IMR-90 (cell line): ENCODE results near the gene LEPROT. TPM values are rescaled to one million over a fixed set of nuclear protein-coding genes. Genes with fewer than 3 reads are reported as not detected.

ENCODE experiments used
- ATAC-seq: fragments of 200-7000 bp; cut with Tn5 transposase; 2 replicates; pipeline ENCODE4 v1.9.1; 2020; ENCODE audit warnings: low read depth, mild to moderate bottlenecking, moderate library complexity
- BruUV-seq: library from RNA; stranded (reverse); fragments of 400-500 nt; replicated peaks from 2 replicates; lab custom pipeline; 2021; lab: Mats Ljungman, UMichigan
- CTCF ChIA-PET: fragments of 300-600 bp; formaldehyde crosslinking; extraction: SDS; loops from one replicate; lab custom pipeline; 2021; ENCODE audit warnings: antibody characterized with exemption; lab: Yijun Ruan, JAX
- POLR2A ChIA-PET: fragments of 300-600 bp; sonication (Branson Sonifier 250); formaldehyde crosslinking; loops from one replicate; lab custom pipeline; 2022; ENCODE audit warnings: antibody characterized with exemption; ENCODE audit not compliant: unreplicated experiment; lab: Charles Lee
- DNase-seq: peaks from one replicate; pipeline ENCODE4 v3.0.0; 2013
- H2AFZ ChIP-seq: replicated peaks from 2 replicates; pipeline ENCODE3; 2013; ENCODE audit warnings: low read length, mild to moderate bottlenecking; ENCODE audit not compliant: poor library complexity
- H2AK5ac ChIP-seq: 2 replicates; pipeline ENCODE4 v1.6.1; 2013; ENCODE audit warnings: low read depth, low read length, inconsistent platforms
- H2AK9ac ChIP-seq: replicated peaks from 2 replicates; pipeline ENCODE3; 2013; ENCODE audit warnings: mild to moderate bottlenecking, low read depth, low read length, moderate library complexity; ENCODE audit not compliant: poor library complexity
- H2BK120ac ChIP-seq: 2 replicates; pipeline ENCODE4 v1.6.1; 2013; ENCODE audit warnings: low read depth, low read length, inconsistent platforms
- H2BK15ac ChIP-seq: 3 replicates; pipeline ENCODE4 v1.6.1; 2013; ENCODE audit warnings: low read depth, low read length, inconsistent platforms
- H2BK20ac ChIP-seq: 2 replicates; pipeline ENCODE4 v1.6.1; 2013; ENCODE audit warnings: low read depth, mild to moderate bottlenecking, inconsistent platforms, low read length, moderate library complexity
- H2BK5ac ChIP-seq: 2 replicates; pipeline ENCODE4 v1.6.1; 2013; ENCODE audit warnings: mild to moderate bottlenecking, low read depth, low read length, inconsistent platforms; ENCODE audit not compliant: poor library complexity, severe bottlenecking
- H3K14ac ChIP-seq: replicated peaks from 2 replicates; pipeline ENCODE4 v1.6.1; 2013; ENCODE audit warnings: low read depth, low read length, inconsistent platforms
- H3K18ac ChIP-seq: 2 replicates; pipeline ENCODE4 v1.6.1; 2013; ENCODE audit warnings: low read depth, low read length, control low read depth
- H3K23ac ChIP-seq: 2 replicates; pipeline ENCODE4 v1.6.1; 2013; ENCODE audit warnings: low read depth, low read length, inconsistent platforms
- H3K27ac ChIP-seq: 2 replicates; pipeline ENCODE4 v1.5.1; 2013; ENCODE audit warnings: mild to moderate bottlenecking, control low read depth, low read length; ENCODE audit not compliant: insufficient read depth
- H3K27me3 ChIP-seq: 2 replicates; pipeline ENCODE4 v1.6.1; 2013; ENCODE audit warnings: low read length; ENCODE audit not compliant: control insufficient read depth, insufficient read depth
- H3K36me3 ChIP-seq: 2 replicates; pipeline ENCODE4 v1.6.1; 2013; ENCODE audit warnings: low read length, mixed read lengths; ENCODE audit not compliant: control insufficient read depth, insufficient read depth
- H3K4ac ChIP-seq: 2 replicates; pipeline ENCODE4 v1.6.1; 2013; ENCODE audit warnings: low read depth, low read length, inconsistent platforms
- H3K4me1 ChIP-seq: 2 replicates; pipeline ENCODE4 v1.6.1; 2013; ENCODE audit warnings: low read length, mixed read lengths; ENCODE audit not compliant: control insufficient read depth, insufficient read depth
- H3K4me2 ChIP-seq: 2 replicates; pipeline ENCODE4 v1.6.1; 2013; ENCODE audit warnings: low read depth, mild to moderate bottlenecking, control low read depth, low read length, moderate library complexity
- H3K4me3 ChIP-seq: 2 replicates; pipeline ENCODE4 v1.5.1; 2013; ENCODE audit warnings: low read depth, mild to moderate bottlenecking, control low read depth, low read length, moderate library complexity; ENCODE audit not compliant: insufficient read depth
- H3K56ac ChIP-seq: 2 replicates; pipeline ENCODE4 v1.6.1; 2013; ENCODE audit warnings: low read length, inconsistent platforms; ENCODE audit not compliant: insufficient read depth; ENCODE audit errors: extremely low read depth
- H3K79me1 ChIP-seq, 2 experiments: 2 replicates each; pipeline ENCODE4 v1.6.1; 2013; ENCODE audit warnings: low read length in 2 of 2, inconsistent platforms in 1 of 2, low read depth in 1 of 2
- H3K9ac ChIP-seq: 2 replicates; pipeline ENCODE4 v1.6.1; 2013; ENCODE audit warnings: low read depth, low read length, control low read depth
- H3K9me1 ChIP-seq: 2 replicates; pipeline ENCODE4 v1.6.1; 2013; ENCODE audit warnings: low read length, inconsistent platforms; ENCODE audit not compliant: insufficient read depth
- H3K9me3 ChIP-seq: 2 replicates; pipeline ENCODE4 v1.6.1; 2013; ENCODE audit warnings: low read length; ENCODE audit not compliant: control insufficient read depth, insufficient read depth
- H4K20me1 ChIP-seq: 2 replicates; pipeline ENCODE4 v1.6.1; 2013; ENCODE audit warnings: low read length, inconsistent platforms; ENCODE audit not compliant: insufficient read depth
- H4K5ac ChIP-seq: 2 replicates; pipeline ENCODE4 v1.6.1; 2013; ENCODE audit warnings: mild to moderate bottlenecking, low read depth, low read length, control low read depth
- H4K8ac ChIP-seq, 2 experiments: 2 replicates each; pipeline ENCODE4 v1.6.1; 2013; ENCODE audit warnings: low read depth in 2 of 2, low read length in 2 of 2, control low read depth in 1 of 2, inconsistent platforms in 1 of 2
- H4K91ac ChIP-seq: 2 replicates; pipeline ENCODE4 v1.6.1; 2013; ENCODE audit warnings: low read depth, low read length, inconsistent platforms; ENCODE audit not compliant: insufficient read depth
- BHLHE40 ChIP-seq: fragments of 150-350 bp; IDR thresholded peaks from 2 replicates; pipeline ENCODE4 v1.6.1; 2016; ENCODE audit warnings: mild to moderate bottlenecking, low read depth, low read length
- CEBPB ChIP-seq: IDR thresholded peaks from 2 replicates; pipeline ENCODE4 v1.6.1; 2012; ENCODE audit warnings: low read depth, low read length, improper control_type of control experiment
- ELK1 ChIP-seq: fragments of 150-350 bp; IDR thresholded peaks from 2 replicates; pipeline ENCODE4 v1.6.1; 2016; ENCODE audit warnings: low read depth, mild to moderate bottlenecking, low read length, moderate library complexity, borderline replicate concordance
- MAZ ChIP-seq: IDR thresholded peaks from 2 replicates; pipeline ENCODE4 v1.6.1; 2012; ENCODE audit warnings: low read depth, mild to moderate bottlenecking, low read length, improper control_type of control experiment, moderate library complexity, borderline replicate concordance
- NFE2L2 ChIP-seq: fragments of 150-350 bp; IDR thresholded peaks from 2 replicates; pipeline ENCODE4 v1.6.1; 2016; ENCODE audit warnings: low read depth, mild to moderate bottlenecking, low read length
- RCOR1 ChIP-seq: IDR thresholded peaks from 2 replicates; pipeline ENCODE4 v1.6.1; 2012; ENCODE audit warnings: mild to moderate bottlenecking, low read length, improper control_type of control experiment; ENCODE audit not compliant: insufficient replicate concordance
- RFX5 ChIP-seq: IDR thresholded peaks from 2 replicates; pipeline ENCODE4 v1.8.0; 2012; ENCODE audit warnings: low read depth, mild to moderate bottlenecking, low read length, moderate library complexity
- USF2 ChIP-seq: fragments of 150-350 bp; IDR thresholded peaks from 2 replicates; pipeline ENCODE4 v1.6.1; 2017; ENCODE audit warnings: mild to moderate bottlenecking, antibody characterized with exemption, low read length, low read depth
- WGBS, 2 experiments: methylation state at CpG; one replicate each; pipeline versions ENCODE4 v1.1.5 to v1.1.7; 2013; ENCODE audit warnings: missing lambda C conversion rate in 2 of 2; ENCODE audit not compliant: insufficient read length in 1 of 2; ENCODE audit errors: extremely low coverage in 2 of 2; 5-methylcytosine and 5-hydroxymethylcytosine counted together
- dilution Hi-C: fragments of 300-500 bp; cut with HindIII; formaldehyde crosslinking; loops from one replicate; pipeline ENCODE4 v1.14.3; 2018; ENCODE audit warnings: low sequenced_read_pairs; ENCODE audit not compliant: unreplicated experiment
- in situ Hi-C: fragments of 300-500 bp; cut with MboI; formaldehyde crosslinking; loops from 3 replicates; pipeline ENCODE4 v1.14.3; 2019; ENCODE audit warnings: low sequenced_read_pairs, inconsistent platforms, mixed read lengths
- intact Hi-C: fragments of 100-400 bp; cut with micrococcal nuclease; formaldehyde crosslinking; loops from 2 replicates; pipeline ENCODE4 v1.10.0; 2022
- polyA plus RNA-seq, 3 experiments: library from polyadenylated mRNA; depleted of rRNA; stranded (reverse); fragments of >200 nt; gene quantifications; 2 replicates each; pipeline ENCODE4 v1.2.3, GENCODE V29; 2012; ENCODE audit warnings: low replicate concordance in 1 of 3
- total RNA-seq: library from RNA; depleted of rRNA; stranded (reverse); fragments of >200 nt; gene quantifications from 2 replicates; pipeline ENCODE4 v1.2.3, GENCODE V29; 2012

Gene LEPROT
- total and polyA plus RNA-seq, 2 of the 4 experiments (the other 2 are of a cell fraction), result 21.0 to 40.2 TPM

GRCh38 chr1:65407877-65408276, 12.6 kb upstream of the LEPROT start:
- H3K36me3 ChIP-seq, result no peaks in the 10 kb centered on the region
- no peak overlapping the region for H3K4me2 ChIP-seq
- intact Hi-C loops (no loop called here), in situ Hi-C loops (no loop called here), dilution Hi-C loops (no loop called here)
- H3K23ac ChIP-seq, result no peak overlapping the region
- H2AK5ac ChIP-seq, result no peak overlapping the region
- BruUV-seq, result no TSS peak
- H3K4me3 ChIP-seq, result no peak overlapping the region
- no peak overlapping the region for H2BK15ac ChIP-seq
- H2BK120ac ChIP-seq, result no peak overlapping the region
- WGBS, 2 experiments, result no CpG with 5 or more reads among the region's 2 CpGs
- H3K56ac ChIP-seq, result no peak overlapping the region
- H3K9me1 ChIP-seq, result no peaks in the 10 kb centered on the region
- H3K4ac ChIP-seq, result no peak overlapping the region
- H3K14ac ChIP-seq, result no peak overlapping the region
- ATAC-seq (no peak), DNase-seq (no peak)
- H3K18ac ChIP-seq, result no peak overlapping the region
- no peak overlapping the region for H4K5ac ChIP-seq
- ChIA-PET CTCF (no interaction called here), POLR2A (no interaction called here)
- H3K9me3 ChIP-seq, result no peaks in the 10 kb centered on the region
- no peak overlapping the region for H4K91ac ChIP-seq
- no peak overlapping the region for H3K27ac ChIP-seq
- H3K4me1 ChIP-seq, result no peaks in the 10 kb centered on the region
- H2AK9ac ChIP-seq, result no peak overlapping the region
- H2BK5ac ChIP-seq, result no peak overlapping the region
- no peak overlapping the region for H2BK20ac ChIP-seq
- no peak overlapping the region for H3K9ac ChIP-seq
- H3K27me3 ChIP-seq, result peaks cover 8% of the 10 kb centered on the region
- no peaks in the 10 kb centered on the region for H4K20me1 ChIP-seq
- no peak overlapping the region for H4K8ac ChIP-seq
- H3K79me1 ChIP-seq, result no peaks in the 10 kb centered on the region
- no peak for TF ChIP-seq CEBPB
- no peak for TF ChIP-seq RCOR1
- no peak for TF ChIP-seq MAZ
- TF ChIP-seq BHLHE40, result no peak
- no peak for TF ChIP-seq RFX5
- no peak for TF ChIP-seq USF2
- no peak for TF ChIP-seq ELK1
- no peak for TF ChIP-seq NFE2L2
- H2AFZ ChIP-seq, result no peak overlapping the region
